Stimulated activated CD4-positive, alpha-beta T cell treated with anti-CD3 and anti-CD28 coated beads, TNF-alpha, amount 100 ng/mL, for 48 hours (primary cell): Measurements from ENCODE around the gene PRKCH.

ENCODE experiments used
- DNase-seq, 3 donors: peaks; one replicate each; pipeline ENCODE4 v3.0.0-alpha.2; 2020; ENCODE audit warnings: low read depth in 3 of 3

Gene PRKCH

DNA sequence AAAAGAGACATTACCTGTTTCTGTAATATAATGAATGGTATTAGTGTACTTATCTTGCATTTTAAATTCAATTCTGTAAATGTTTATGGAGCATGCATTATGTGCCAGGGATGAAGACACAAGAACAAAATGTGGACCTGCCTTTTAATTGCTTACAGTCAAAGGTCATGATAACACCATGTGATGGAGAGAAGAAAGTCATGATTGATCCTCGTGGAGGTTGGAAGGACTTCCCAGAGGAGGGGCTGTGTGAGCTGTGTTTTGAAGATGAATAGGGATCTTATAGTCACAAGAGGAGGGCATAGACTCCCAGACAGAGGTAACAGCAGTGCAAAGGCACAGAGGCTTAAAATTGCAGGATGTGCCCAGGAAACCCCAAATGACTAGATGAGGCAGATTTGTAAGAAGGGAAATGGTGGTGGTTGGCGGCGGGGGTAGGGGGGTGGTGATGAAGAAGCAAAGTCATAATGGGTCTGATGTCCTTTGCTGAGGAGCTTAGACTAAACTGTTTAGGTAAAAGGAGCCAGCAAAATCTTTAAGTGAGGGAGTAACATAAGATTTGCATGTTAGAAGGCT, 151.5 kb downstream of the PRKCH start:
- peak; percentile 60 to 78 (median 77) for DNase-seq

DNA sequence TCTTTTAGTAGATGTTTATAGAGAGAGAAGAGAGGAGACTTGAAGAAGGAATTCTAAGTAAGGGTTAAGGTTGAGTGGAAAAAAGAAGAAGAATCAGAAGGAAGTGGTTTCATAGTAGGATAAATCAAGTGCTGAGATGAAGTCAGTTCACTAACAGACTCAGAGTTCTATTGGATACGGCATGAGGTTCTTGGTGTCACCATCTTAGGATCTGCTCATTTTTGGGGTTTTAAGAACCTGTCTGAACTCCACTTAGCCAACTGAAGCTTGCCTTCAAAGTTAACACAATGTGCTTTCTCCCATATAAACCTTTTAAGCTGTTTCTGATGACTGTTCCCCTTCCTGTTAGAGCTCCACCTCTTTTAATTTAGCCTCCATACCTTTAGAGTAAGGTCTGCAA, 152.6 kb downstream of the PRKCH start:
- no peak for DNase-seq

DNA sequence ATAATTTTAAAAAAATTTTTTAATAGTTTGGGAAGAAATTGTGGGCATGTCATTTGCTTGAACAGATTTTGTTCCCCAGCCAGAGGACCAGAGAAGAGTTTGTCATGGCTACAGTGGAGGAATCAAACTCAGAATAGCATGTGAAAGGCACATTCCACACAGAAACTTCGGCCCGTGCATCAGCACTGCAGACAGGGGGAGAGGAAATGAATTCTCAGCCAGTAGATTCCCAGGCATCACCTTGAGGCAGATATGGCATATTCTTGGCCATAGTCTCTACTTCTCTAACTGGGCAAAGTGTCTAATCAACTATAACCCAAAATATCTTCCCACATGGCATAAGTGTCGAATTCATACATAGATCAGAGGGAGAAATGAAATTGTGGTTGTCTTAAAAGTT, 153.3 kb downstream of the PRKCH start:
- DNase-seq: no peak

DNA sequence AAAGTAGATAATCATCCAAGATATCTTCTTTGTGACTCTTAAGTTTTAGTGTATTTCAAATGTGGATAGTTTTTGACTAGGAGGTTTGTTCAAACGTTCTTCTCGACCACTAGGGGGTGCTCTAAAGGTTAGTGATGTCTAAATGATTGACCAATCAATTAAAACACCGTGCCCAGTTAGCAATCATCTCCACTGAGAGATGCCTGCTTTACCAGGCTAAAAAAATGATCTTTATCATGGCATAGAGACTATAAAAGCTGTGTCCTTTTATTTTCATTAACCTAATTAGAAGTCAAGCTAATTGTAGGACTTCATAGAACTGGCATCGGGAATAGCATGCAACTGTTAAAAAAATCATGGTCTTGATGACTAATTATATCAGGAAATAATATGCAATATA, 153.9 kb downstream of the PRKCH start:
- DNase-seq: peak in 1 of 3 donors; percentile 52

DNA sequence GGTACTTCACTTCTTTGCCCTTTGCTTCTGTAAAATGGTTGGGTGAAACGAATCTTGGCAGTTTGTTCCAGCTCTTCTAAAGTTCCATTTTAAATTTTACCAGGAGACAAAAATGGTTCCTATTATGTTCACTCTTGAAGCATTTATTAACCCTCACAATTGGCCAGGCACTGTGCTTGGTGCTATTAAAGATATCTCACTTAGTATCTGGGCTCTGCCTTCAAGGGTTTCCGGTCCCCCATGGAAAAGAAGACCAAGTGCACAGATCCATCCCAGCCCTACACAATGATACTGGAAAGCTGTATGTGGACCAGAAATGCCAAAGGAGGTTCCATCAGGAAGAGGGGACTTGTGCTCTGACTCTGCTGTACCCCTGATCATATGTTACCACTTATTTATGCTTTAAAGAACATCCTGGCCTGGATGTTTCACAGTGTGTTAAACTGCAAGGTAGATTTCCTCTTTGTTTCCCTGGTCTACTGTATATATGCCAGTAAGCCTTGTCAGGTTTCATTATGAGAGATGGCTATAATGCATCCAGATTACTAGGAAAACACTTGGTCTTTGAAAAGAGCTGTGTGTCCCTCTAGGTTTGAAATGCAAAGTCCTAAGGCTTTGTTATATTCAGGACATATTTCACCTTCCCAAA, 154.8 kb downstream of the PRKCH start:
- no peak for DNase-seq

DNA sequence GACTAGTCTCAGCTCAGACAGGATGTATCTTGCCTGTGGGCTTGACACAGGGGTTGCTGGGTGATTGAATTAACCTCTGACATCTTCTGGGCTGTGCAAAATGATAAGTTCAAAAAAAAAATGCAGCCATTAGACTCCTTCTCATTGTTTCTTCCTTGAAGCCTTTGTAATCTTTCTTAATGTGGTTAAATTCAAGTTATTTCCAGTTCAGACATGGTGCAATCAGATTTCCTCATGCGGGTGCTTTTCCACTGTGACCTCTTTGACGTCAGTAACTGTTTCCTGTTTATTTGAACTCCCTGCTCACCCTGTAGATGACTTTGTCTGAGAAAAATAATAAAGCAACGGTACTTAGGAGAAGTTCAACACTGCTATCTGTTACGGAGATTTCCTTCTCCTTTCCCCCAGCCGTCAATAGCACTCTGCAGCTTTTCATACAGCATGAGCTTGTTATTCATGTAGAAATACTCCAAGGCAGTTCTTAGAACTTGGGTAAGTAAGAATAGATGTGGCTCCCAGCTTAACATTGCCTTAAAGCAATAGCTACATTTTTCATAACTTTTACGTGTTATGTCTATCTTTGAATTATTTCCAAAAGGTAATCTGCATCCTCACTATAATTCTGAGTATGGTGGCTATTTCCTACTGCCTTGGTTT, 155.5 kb downstream of the PRKCH start:
- no peak for DNase-seq

DNA sequence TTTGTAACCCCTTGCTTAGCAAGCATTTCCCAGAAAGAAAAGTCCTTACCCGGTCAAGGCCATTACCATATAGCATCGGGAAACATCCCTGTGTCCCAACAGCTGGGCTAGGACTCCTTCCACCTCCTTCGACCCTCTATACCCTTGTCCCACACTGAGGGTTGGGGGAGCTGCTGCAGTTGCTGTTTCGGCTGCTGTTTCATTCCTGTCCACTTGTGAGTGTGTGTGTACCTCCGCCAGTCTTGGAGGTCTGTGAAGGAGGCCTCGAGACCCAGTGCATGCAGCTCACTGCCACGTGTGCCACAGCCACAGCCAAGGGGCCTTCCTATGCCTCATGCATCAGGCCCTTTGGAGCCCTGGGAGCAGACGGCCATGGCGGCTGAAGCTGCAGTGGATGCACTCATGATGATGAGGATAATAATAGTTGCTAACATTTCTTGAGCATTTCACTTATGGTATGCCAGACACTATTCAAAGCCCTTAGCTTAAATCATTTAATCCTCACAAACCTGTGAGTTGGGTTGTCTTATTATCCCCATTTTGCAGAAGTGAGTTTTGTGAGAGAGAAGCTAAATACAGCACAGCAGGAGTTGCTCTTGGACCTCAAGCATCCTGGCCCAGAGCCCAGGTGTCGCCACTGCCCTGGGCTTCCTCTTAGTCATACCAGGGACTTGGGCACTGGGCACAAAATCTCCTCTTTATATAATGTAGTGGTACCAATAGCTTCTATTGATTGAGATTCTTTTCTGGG, 156.5 kb downstream of the PRKCH start:
- DNase-seq: peak in 1 of 3 donors; percentile 45

DNA sequence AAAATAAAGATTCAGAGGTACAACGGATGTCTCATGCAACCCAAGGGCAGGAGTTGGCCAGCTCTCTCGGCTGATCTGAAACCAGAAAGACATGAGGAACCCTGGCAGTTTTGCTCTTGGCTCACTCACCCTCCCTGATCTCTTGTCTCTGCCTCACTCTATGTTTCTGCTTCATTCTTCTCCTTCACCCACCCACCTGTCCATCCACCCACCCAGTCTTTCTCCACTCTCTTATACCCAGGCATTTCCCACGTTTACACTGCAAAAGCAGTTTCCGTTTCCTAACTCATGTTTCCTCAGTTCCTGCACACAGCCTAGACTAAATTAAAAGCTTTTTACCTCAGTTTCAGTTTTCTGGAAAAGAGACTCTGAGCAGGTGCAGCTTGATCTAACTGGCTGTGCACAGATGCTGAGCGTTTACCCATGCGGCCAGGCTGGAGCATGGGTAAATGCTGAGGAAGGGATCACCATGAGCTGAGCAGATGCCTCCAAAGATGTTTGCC, 157.6 kb downstream of the PRKCH start:
- DNase-seq: peak in 1 of 3 donors; percentile 41

DNA sequence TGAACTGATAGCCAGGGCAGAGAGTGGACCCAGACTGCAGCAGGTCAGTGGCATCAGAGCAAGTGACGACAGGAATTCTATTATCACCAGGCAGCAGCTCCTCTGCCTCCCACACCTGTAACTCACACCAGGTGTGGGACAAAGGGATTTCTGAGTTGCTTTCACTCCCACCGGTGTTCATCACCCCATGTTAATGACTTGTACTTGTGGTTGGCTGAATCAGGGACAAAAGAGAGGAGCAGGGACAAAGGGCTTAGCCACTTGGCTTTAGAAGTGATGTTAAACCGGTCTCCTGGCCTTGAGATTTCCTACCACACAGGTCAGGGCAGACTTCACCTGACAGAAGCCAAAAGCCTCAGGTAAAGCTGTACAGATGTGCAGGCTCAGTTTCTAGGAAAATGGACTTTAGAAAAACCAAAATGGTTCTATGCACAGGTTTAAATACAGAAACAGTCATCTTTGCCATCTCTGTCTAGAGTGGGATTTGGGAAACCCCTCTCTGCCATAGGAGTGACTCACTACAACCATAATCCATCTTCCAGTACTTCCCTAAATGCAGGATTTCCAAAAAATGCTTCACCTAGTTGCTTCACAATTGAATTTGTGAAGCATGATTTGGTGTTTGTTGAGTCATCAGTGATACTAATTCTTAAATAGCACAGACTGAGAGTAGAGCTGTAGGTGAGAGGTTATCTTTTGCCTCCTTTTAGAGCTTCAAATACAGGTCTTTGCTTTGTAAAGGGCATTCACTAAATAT, 158.5 kb downstream of the PRKCH start:
- DNase-seq: no peak

DNA sequence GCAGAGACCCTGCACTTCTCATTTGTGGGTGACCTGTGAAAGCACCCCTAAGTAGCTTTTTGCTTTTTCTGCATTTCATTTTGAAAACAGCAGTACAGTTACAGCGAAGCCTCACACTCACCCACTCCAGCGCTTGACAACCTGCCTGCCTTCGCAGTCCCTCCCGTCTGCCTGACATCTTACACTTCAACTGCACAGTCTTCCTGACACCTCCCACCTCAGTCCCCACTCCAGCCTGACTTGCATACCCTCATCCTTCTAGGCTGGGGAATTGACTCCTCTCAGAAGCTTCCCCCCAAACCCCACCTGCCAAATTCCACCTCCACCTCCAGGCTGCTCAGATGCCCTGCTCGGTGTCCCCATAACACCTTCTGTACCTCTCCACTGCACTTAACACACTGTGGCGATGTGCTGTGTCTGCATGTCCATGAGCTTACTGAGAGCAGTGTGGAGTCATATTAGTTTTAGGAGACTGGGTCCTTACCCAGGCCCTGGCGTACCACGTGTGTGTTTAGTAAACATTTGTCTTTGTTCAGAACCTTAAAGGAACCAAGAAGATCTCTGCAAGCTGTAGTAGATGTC, 159.4 kb downstream of the PRKCH start:
- no peak for DNase-seq

DNA sequence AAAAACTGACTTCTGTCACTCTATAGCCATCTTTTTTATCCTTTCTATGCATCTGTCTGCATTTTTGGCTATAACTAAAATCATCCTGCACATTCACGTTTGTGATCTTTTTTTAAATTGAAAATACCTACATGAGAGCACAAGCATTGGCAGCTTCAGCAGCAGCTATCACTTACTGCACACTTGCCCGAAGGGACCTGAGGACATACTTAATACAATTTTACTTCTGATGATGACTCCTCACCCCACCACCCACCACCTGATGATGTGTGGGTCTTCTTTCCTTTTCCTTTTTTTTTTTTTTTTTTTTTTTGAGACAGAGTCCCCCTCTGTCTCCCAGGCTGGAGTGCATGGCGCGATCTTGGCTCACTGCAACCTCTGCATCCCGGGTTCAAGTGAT, 160.3 kb downstream of the PRKCH start:
- no peak for DNase-seq

DNA sequence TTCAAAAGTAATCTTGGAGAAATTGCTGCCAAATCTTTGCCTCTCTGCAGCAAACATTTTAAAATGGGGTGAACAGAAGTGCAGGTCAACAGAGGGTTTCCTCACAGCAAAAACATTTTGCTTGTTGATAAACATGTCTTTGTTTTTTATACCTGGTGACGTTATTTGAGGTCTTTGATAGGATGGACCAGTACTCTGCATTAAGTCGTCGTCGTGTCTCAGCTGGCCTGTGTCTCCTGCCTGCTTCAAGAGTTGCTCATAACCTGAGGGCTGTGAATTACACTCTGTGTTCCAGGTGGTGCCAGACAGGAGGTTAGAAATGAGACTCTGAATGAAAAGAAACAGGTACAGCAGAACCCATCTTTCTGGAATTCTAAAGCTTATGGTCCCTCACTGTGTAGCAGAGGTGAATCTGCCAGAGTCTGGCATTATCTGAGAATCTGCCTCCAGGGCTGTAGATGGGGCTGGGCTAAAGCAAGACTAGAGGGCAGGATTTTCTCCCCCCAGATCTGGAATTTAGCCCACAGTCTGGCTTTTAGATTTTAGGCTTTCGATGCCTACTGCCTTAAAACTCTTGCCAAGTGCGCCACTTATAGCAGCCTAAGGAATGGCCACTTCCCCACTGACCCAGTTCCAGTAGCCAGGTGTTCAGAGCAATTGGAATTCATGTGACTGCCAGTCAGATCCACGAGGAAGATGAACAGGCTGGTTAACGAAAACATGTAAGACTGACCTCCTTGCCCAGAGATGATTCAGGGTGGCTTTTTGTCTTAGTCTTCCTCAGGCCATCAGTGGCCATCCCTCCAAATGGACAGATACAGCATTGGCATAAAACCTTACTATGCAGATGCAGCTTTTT, 161.2 kb downstream of the PRKCH start:
- DNase-seq: no peak

DNA sequence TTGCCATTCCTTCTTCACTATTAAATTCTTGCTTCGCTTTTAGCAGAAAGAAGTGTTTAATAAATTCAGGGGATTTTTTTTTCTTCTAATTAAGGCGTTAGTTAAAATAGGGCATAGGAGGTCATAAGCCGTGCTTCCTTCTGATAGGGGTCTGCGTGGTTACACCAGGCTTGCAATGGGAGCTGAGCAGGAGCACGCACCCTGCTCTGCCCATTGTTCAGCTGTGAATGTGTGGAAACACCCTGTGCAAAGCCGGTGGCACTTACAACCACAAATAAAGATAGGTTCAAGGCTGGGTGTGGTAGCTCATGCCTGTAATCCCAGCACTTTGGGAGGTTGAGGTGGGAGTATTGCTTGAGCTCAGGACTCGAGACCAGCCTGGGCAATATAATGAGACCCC, 162.1 kb downstream of the PRKCH start:
- DNase-seq: no peak

DNA sequence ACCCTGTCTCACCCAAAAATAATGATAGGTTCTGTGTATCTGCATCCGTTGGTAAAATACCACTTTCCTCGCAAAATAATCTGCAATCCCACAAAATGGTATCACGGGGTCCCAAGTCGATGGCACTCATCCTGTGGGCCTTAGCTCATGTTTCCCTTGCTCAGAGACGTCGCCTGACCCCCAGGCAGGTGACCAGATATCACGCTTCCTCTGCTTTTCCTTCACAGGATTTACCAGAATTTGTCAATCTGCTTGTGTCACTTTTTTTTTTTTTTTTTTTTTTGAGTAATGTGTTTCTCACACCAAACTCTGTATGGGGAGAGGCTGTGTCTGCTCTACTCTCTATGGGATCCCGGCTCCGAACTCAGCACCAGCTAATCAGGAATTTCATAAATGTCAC, 162.7 kb downstream of the PRKCH start:
- no peak for DNase-seq

DNA sequence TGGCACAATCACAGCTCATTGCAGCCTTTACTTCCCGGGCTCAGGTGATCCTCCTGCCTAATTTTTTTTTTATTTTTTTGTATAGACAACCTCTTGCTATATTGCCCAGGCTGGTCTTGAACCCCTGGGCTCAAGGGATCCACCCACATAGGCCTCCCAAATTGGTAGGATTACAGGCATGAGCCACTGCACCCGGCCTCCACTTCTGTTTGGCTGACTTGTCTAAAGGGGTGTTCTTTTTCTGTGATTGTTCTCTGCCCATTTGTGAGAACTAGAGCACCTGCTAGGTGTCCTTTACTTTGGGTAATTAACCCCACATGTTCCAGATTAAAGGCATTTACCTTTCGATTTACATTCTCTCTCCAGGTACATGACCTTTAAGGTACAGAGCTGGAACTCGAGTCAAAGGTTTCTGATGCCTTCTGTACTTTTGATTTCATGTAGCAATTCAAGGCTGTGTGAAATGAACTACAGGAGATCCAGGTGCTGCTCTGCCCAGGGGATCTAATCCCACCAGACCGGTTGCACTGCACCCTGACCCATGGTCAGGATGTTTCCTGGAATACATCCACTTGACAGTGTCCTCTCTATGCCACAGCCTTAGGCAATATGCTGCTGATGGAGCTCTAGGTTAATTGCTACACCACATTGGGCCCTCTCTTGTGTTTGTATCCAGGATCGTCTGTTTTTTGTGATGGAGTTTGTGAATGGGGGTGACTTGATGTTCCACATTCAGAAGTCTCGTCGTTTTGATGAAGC, 163.6 kb downstream of the PRKCH start:
- no peak for DNase-seq

DNA sequence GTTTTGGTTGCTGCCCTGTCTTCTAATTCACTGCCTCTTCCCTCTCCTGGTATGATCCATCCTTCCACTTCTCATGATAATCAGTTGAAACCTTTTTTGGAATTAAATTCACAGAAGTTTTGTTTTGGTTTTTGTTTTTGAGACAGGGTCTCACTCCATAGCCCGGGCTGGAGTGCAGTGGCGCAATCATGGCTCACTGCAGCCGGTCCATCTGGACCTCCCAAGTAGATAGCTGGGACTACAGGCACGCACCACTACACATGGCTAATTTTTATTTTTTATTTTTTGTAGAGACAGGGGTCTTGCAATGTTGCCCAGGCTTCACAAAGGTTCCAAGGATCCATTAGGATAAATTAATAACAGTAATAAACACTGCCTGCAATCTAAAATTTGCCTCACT, 164.3 kb downstream of the PRKCH start:
- DNase-seq: no peak

DNA sequence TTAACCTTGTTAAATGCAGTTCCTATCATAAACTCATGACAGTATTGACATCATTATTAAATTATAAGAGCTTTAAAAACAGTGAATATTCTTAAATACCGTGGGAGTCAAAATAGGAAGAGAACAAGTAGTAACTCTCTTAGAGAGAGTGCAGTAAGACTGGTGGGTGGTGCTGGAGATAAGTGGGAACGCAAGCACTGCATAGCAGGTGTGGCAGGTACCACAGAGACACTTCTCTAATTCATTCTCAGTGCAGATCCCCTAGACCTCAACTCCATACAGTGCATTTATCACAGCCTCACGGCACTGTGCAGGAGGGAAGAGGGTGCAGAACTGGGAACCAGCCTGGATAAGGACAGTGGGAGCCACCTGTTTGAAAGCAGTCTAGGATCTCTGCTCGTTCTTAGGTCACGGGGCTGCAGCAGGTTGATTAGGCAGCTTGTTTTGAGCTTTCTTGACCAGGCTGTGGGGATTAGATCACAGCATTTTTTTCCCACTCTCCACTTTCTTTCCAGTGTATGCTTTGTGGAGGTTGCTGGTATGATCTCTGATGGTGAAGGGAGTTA, 165.6 kb downstream of the PRKCH start:
- DNase-seq: no peak

DNA sequence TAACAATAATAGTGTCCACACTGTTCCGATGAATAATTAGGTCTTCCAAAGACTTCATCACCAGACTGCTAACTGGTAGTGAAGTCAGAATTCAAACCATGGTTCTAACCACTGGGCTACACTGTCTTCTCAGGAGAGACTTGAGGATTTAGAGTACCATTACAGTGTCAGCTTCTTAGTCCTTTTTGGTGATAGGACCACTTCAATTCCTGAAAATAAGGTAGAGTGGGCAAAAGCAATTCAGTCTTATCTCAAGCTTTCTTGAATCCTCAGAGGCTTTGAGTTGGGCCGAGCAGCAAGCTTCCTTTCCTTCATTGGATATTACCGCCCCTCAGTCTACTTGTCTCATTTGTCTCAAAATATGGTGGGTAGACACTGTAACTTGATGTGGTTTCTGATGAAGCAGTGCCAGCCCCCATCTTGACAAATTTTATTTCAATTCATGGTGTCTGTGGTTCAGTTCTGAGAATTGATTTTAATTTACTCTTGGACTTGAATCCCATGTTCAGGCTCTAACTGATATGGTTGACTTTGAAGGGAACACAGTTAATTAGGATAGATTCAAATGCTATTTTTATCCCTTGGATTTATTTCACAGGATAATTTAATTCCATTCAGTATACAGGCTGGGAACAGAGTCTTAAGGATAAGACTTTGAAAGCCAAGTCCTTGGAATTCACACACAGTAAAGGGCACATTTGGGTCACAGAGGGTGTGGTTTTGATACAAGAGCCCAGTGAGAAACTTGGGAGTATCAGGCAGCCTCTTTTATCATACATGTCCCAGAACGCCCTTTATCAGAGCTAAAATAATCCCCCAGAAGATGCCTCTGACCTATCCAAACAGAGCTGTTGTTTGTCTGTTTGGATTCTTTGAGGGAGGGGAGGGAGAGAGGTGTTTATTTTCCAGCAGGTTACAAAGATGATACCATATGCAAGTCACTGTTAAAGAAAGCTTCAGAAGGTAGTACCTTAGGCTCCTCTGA, 167.3 kb downstream of the PRKCH start:
- DNase-seq: no peak
